Gastrocnemius medialis (tissue), 4 donors: ENCODE measurements around the gene TNFRSF1A.

ENCODE experiments used
- CTCF ChIP-seq, 5 experiments: fragments of 450-650 bp in 3 of 5; fragments of 200-600 bp in 2 of 5; sonication (generic) in 2 of 5; IDR thresholded peaks in 4 of 5; conservative IDR thresholded peaks in 1 of 5; 1 replicate in 4 of 5; 2 replicates in 1 of 5; pipeline ENCODE4 v1.5.1; 2016 to 2019; ENCODE audit warnings: antibody characterized with exemption in 5 of 5, mild to moderate bottlenecking in 3 of 5, moderate library complexity in 3 of 5
- POLR2A ChIP-seq, 2 donors: fragments of 450-650 bp; IDR thresholded peaks; one replicate each; pipeline ENCODE4 v1.6.1; 2017; ENCODE audit warnings: antibody characterized with exemption in 2 of 2, mild to moderate bottlenecking in 2 of 2, moderate library complexity in 2 of 2

- no peak for TF ChIP-seq POLR2A (IDR thresholded peaks at IDR 0.05)
- no peak for TF ChIP-seq CTCF (IDR thresholded peaks at IDR 0.05 in 4 of 5, conservative IDR thresholded peaks at IDR 0.05 in 1 of 5)
Observed at GRCh38 chr12:6370576-6370935, 28.7 kb upstream of the TNFRSF1A start.
